GM19328 (cell line): ENCODE results near the gene INSC.

Source experiments
- ATAC-seq: cut with Tn5 transposase; IDR thresholded peaks from one replicate; pipeline ENCODE4 v1.9.1; 2021; ENCODE audit warnings: mild to moderate bottlenecking, moderate library complexity; ENCODE audit not compliant: unreplicated experiment

Gene INSC

DNA sequence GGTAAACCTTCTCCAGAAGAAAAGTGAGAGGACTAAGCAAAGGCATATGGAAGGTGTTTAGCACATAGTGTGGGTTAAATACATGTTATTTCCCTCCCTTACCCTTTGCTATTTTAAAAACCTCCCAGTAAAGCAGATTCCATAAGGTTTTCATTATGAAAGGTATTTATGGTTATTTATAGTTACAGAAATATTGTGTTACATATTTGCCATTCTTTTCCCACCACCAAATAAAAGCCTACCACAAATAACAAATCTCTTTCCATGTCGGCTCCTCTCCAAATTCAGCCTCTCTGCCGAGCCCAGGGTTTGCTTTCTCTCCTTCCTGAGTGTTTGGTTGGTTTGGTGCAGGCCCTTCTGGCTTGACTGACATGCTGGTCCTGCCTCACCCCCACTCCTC lies 64.4 kb downstream of the INSC start:
- ATAC-seq = no peak

DNA sequence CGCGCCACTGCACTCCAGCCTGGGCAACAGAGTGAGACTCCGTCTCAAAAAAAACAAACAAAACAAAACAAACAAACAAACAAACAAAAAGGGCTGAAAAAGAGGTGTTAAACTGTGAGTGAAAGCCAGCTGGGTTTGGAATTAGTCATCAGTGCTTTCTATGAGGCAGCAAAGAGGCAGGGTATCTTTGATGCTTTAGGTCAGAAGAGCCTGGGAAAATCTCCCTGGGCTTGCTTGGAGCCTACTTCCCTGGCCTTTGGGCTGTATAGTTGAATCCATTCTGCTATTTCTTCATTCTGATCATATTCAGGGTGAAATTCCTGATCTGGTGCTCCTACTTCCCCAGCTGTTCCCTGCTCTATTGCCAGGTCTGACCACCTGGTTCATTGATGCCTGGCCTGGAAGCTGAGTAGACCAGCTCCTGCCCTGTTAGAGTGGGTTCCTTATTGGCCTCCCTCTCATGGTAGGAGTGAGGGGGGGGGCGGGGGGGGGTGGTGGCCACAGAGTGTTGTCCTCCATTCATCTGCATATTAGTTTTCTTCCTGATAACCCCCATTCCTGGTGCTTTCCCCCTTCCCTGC lies 65.6 kb downstream of the INSC start:
- ATAC-seq = no peak

DNA sequence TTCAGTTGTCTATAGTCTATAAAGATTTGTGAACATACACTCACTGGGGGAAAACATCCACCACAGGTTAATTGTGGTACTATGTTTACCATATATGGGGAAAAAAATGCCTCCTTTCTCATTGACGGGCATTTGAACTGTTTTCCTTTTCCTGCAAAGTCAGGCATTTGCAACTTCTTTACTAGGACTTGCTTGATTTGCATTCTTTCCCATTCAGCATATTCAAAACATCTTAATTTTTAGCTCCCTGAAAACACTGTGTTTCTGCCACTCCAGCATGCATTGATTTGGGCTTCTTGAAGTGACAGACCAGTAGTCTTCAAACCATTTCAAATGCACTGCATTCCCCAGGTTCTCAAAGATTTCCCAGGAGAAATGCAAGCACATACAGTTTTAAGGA lies 67.6 kb downstream of the INSC start:
- no peak for ATAC-seq

DNA sequence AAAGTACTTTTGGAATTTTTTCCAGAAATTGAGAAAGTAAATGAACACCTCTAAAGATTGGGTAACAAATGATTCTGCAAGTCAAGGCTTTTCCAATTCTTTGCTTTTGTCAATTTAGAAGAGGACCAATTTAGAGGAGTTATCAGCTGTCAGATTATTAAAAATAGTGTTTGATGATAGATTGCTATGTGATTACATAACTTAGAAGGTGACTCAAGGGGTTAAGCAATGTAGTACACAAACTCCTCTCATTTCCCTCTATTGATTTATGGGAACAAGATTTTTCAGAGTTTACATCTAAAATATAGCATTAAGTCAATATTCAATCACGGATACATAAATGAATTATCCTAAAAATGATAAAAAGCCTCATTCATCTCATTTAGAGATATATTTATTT lies 70.3 kb downstream of the INSC start:
- no peak for ATAC-seq

DNA sequence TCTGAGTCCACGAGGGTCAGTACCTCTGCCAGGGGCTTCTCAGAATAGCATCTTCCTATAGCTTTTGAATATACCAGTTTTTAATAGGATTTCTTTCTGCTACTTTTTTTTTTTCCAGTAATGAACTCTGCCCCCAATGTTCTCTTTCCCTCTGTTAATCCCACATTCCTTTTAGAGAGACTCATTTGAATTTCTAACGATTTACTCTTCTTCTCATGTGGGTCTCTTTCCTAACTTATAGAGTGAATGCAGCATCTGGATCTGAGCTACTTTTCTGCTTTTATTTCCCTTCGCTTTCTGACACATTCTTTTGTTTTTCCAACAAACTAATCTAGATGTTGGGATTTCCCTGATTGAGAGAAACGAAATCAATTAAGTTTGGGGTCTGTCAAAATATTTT lies 71.4 kb downstream of the INSC start:
- ATAC-seq = no peak

DNA sequence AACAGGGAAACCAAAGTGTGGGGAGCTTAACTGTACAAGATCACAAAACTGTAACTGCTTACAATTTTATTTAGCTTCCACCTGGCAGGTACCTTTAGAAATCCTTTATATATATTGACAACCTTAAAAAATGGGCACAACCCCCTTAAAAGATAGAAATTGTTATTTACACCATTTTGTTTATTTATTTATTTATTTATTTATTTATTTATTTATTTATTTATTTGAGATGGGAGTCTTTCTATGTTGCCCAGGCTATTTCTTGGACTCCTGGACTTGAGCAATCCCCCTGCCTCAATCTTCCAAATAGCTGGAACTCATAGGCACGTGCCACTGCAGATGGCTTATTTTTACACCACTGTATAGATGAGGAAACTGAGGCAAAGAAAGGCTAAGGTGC lies 74.5 kb downstream of the INSC start:
- ATAC-seq = no peak

DNA sequence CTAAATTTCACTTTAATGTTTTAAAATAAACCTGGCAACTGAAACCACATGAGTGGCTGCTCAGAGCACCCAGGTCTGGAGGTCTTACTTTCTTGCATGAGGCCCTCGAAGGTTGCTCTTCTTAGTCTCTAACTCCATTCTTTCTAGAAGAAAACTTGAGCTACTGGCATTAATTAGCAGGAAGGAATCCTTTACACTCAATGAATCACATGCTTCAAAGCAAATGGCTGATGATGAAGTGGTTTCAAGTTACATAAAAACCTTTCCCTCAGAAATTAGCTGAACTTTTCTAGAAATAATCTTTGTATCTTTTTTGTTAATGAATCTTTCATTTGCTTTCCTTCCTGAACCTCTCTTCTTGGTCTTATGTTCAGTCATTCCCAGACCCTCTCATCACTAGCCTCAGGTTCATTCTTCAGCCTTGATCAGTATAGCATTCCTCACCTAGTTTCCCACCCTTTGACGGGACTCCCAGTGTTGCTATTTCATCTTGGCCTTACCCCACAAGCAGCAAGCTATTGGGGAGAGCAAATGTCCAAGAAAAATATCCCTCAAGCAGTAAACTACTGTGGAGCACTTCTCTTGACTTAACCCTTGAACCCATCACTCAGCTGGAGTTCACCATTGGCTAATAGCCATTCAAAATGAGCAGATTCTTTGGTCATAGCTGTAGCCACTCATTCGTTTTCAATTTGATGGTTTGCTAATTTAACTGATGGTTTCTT lies 75.1 kb downstream of the INSC start:
- ATAC-seq = no peak

DNA sequence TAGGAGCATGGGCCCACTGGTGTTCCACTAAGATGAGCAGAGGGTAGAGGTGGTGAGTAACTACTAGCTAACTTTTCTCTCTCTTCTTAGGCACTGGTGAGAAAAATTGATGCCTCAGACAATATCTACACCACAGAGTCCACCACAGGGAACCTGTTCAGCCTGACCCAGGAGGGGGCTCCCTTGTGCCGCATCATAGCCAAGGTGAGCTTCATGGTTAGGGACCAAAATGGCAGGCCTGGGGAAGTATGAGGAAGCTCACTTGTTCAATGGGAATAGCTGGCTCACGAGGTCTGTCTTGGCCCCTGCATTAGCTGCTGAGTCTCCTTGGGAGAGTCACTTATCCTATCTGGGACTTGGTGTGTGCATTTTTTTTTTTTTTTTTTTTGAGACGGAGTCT lies 75.9 kb downstream of the INSC start:
- ATAC-seq = no peak

DNA sequence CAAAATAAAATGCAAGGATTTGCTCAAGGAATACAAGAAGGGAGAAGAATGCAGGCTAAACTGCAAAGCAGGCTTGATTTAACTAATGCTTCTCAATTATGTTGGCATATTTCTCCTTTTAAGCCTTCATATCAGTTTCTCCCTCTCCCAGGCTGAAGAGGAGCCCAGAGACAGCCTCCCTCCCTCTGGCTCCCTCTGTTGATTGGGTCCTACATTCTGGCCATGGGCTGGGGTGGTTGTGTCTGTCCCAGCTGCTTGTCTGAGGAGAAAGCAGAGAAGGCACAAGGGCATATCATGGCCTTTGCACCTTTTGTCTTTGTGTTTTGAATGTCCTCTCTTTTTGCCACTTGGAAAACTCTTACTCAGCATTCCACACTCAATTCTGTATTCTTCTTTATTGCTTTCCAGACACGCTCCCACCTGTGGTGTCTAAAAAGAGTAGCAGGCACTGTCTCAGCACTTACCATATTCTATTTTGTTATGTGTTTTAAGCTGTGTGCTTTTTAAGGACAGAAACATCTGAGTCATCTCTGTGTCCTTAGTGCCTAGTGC lies 77.4 kb downstream of the INSC start:
- no peak for ATAC-seq

DNA sequence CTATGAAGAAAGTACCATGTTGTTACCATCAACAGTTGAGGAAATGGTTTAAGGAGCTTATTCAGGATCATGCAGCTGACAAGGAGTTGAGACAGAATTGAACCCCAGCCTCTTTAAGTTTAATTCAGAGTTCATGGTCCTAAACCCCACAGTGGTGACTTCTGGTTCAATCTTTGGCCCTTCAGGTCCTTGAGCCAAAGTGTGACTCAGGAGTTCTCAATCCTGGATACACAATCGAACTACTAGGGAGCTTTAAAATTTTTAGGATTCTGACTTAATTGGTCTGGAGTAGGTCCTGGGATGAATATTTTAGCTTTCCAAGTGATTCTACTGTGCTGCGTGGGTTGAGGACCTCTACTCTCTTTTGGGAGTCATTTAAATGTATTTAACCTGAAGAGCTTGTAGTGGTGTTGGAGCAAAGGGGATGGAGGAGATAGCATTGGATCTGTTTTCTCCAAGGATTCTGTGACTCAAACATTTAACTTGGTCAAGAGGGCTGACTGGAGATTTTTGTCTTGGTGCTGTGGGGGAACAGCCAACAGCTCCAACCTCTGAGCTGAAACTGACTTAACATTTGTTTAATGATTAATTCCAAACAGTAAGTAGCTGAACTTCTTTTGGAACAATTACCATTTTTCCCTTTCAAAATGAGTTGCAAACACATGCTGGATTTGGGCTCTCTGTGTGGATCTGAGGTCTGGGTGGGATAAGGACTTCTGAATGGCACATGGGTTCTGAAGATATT lies 80.1 kb downstream of the INSC start:
- ATAC-seq = no peak

DNA sequence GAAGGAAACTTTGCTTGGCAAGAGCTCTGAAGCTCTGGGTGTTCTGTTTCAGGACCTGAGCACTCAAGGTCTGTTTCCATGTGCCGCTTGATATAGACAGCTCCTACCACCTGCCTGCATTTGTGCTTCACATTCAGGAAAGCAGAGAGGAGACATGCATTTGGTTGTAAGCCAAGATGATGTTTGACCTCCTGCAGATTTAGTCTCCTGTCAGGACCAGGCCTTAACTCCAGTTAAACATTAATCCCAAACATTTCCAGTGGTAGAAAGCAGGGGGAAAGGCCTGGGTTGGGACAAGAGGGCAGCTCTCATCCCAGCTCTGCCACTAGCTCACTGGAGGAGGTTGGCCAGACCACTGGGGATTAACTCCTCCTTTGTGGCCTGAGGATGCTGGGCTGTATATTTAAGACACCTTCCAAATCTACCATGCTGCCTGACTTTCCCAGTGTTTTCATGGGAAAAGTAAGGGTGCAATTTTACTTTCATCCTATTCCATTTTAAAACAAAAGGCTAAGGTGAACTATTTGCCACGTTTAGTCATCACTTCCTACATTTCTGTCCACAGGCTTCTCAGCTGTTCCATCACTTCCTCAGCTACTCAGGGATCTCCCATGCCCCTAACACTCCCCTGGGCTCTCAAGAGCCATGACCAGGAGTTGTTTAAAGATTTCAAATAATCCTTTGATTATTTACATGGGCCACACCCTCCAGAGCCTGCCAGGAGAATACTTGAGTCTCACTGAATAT lies 80.9 kb downstream of the INSC start:
- ATAC-seq = no peak

DNA sequence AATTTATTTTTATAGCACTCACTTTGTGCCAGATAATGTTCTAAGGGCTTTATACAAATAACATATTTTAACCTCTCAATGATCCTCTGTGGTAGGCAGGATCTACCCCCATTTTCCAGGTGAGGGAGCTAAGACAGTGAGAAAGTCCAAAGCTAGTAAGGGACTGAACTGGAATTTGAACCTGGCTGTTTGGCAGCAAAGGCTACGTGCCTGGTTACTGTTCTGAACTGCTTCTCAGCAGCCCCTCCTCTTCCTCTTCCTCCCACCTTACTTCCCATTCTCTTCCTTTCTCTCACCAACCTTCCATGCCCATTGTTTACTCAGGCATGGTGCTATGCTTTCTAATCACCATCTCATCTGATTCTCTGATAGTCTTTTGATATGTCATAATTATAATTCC lies 82.0 kb downstream of the INSC start:
- ATAC-seq = no peak

DNA sequence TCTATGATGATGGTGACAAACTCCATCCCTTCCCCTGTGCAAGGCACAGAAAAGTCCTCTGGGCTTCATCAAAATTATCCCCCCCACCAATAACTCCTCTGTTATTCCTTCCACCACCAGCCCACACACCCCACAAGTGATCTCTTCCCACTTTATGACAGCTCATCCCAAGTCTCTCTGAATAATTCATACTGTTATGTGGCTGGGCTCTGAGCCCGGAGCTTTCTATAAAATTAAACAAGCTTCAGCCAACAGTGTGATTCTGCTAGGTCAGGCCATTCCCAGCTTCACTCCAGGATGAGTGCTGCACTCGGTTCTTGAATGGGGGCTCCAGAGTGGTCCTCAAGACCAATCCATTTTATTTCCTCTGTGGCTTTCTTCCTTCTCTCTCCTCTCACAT lies 83.0 kb downstream of the INSC start:
- no peak for ATAC-seq

DNA sequence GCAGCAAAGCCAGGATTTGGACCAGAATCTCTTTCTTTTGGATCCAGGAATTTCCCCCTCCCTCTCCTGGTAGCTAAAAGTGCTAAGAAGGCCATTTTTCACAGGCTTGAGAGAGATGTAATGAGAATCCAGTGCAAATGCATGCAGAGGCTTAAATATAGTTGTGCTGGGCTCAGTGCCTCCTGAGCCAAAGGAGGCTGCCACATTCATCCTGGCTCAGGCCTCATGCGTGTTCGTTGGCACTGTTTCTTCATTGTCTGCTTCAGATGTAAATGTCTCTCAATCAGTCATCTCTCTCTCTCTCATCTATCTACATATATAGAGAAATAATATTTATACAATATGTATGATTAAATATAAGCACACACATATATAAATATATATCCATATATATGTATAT lies 83.6 kb downstream of the INSC start:
- ATAC-seq = no peak

DNA sequence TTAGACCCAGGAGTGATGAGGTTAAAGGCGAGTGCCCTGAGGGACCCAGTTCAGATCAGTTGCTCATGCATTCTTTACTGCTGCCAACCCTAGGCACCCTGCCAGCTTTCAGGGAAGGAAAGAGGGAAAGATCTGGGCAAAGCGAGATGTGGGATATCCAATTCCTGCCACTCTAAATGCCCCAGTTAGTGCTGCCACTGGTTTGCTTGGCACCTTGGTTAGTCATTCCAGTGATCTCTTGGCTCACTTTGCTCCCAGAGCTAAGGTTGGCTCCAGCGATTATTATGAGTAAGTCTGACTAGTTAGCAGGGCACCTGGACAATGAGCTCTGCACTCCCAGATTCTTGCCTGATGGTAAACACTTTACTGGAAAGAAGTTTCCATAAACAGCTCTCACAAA lies 85.0 kb downstream of the INSC start:
- ATAC-seq = no peak

DNA sequence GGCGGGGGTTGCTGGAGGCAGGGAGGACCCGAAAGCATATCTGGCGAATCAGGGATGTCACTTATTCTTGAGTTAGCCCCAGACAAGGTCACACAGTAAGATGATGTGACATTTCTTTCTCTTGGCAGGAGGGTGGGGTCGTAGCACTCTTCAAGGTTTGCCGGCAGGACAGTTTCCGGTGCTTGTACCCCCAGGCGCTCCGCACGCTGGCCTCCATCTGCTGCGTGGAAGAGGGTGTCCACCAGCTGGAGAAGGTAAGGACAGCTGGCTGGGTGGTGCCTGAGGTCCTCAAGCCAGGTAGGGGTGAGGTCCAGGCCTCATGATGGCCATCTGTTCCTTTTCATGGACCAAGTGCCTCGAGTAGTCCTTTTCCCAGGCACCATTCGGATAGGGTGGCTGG lies 86.0 kb downstream of the INSC start:
- no peak for ATAC-seq

DNA sequence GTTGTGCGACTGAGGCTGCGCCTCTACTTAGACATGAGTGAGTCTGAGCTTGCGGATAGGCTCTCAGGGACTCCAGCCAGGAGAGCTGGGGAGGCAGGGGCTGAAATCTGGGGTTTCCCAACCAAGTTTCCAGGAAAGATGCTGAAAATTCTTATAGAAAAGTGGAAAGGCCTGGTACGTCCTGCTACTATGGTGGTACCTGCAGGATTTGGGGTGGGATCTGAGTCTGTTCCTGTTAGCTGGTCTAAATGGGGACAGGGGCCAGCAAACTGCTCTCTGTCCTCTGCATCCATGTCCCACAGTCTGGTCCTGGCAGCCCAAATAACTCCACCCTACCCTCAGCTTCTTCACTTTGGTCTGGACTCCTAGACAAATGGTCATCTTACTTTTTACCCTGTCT lies 86.9 kb downstream of the INSC start:
- no peak for ATAC-seq

DNA sequence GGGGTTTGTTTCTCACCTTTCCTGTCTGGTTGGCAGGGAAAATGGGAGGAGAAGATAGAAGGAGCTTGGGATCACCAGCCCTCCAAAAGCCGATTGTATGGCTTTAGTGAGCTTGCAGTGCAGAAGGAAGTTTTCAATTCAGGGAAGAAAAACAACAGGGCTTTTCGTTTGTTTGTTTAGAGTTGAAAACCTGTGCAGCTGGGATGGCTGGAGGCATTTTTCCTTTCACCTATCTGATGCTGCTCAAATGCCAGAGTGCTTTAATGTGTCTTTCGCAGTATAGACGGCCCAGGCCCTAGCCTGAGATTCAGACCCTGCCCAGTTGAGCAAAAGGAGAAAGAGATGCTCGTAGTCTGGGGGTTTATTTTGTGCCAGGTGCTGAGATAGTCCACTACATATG lies 87.9 kb downstream of the INSC start:
- no peak for ATAC-seq

DNA sequence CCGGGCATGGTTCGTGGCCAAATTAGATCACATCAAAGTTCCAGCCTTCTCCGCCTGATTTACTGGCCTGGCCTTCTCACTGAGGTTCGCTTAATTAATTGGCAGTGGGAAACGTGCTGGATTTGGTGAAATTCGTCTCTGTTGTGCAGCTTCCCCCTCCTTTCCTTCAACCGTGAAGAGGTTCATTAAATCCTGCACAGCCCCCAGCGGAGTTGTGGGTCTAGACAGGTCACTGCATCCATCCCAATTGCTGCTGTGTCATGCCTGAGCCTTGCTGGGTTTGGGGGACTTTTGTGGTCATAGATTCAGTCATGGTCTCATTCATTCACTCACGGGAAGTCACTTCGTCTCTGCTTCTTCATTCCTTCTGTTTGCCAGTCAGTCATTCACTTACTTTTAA lies 90.0 kb downstream of the INSC start:
- no peak for ATAC-seq

DNA sequence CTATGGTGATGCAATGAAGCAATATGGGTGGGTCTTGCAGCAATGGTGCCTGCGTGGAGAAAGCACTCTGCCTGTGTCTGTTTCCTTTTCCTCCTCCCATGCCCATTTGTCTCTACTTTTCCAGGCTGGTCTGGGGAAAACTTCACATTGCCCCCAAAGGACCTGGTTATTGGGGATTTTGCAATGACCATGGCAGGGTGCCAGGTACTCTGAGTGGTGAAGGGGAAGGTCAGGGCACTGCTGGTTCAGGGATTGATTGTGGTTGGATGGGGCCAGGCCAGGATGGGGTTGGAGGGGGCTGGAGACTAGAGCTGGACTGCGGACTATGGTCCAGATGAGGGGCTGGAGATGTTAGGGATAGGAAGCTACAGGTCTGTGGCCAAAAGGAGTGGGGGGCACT lies 92.1 kb downstream of the INSC start:
- ATAC-seq = no peak
